C4-2B (cell line): ENCODE data around the gene MED12L.

Source experiments
- ZFX ChIP-seq: fragments of 450-650 bp; IDR thresholded peaks from 2 replicates; pipeline ENCODE4 v1.6.1; 2017
- TF ChIP-seq, protein P1 (sequence below): fragments of 450-650 bp; conservative IDR thresholded peaks from 2 replicates; pipeline ENCODE4 v1.5.1; 2017; ENCODE audit warnings: mild to moderate bottlenecking

DNA sequence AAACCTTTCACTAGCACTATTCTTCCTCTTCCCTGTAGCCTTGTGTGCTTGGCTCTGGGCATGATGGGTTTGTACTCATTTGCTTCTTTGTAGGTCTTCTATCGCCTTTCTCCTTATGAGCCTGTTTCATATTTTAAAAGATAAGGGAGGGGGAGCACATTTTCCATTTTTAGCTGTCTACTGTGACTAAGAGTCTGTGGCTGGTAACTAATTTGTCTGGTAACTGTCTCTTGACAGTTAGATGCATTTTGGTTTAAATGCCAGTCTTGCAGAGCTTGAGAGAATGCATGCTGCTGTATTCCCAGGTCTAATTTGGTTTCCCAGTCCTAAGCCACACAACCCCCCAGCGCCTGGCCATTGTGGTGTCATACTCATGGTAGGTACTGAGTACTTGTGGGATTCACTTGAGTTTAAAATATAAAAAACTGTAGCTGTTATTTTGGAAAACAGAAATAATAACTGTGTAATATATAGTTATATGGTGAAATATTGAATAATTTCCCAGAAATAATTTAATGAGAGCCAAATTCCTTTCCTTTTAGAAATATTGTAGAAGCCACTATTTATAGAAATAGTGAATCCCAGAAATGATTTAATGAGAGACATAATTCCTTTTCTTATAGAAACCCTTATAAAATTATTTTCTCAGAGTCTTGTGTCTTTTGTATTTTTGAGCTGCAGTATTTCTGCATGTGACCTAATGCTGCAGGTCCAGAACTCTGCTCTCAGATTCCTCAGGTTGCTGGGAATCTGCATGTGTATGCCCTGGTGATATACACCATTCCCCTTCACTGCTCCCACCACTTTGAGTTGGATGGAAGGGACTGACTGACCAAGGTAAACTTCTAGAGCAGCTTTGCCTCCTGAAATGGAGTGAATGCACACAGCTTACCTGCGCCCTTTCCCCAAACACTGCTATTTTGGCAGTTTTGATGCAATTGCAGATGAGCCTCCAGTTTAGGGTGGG, 131.5 kb downstream of the MED12L start:
- TF ChIP-seq, protein P1, sequence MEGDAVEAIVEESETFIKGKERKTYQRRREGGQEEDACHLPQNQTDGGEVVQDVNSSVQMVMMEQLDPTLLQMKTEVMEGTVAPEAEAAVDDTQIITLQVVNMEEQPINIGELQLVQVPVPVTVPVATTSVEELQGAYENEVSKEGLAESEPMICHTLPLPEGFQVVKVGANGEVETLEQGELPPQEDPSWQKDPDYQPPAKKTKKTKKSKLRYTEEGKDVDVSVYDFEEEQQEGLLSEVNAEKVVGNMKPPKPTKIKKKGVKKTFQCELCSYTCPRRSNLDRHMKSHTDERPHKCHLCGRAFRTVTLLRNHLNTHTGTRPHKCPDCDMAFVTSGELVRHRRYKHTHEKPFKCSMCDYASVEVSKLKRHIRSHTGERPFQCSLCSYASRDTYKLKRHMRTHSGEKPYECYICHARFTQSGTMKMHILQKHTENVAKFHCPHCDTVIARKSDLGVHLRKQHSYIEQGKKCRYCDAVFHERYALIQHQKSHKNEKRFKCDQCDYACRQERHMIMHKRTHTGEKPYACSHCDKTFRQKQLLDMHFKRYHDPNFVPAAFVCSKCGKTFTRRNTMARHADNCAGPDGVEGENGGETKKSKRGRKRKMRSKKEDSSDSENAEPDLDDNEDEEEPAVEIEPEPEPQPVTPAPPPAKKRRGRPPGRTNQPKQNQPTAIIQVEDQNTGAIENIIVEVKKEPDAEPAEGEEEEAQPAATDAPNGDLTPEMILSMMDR, result no peak
- TF ChIP-seq ZFX, result no peak
